ENCODE results near the gene TRIP12. TPM values are rescaled to one million over a fixed set of nuclear protein-coding genes. Genes with fewer than 3 reads are reported as not detected.
"Not testable (repeated sequence)": the region's sequence is repeated elsewhere in the genome, so short reads cannot be mapped to it uniquely, and the experiment has no call there.

TRIP12 gene
- total RNA-seq, 2 experiments from 2014 or later: 151 to 178 TPM

GRCh38 chr2:229768235-229768634 lies 153.6 kb downstream of the TRIP12 start:
- intact Hi-C loops (cut with DNase I, micrococcal nuclease): no loop called here
- Mint-ChIP-seq H3K36me3 (ENCODE audit: low read depth) (peaks cover 99% of the 10 kb centered on the region), H3K27ac (no peak overlapping the region), H3K27me3 (no peaks in the 10 kb centered on the region), H3K9me3 (no peaks in the 10 kb centered on the region), H3K4me1 (ENCODE audit: low read depth) (no peaks in the 10 kb centered on the region), H3K4me3 (no peak overlapping the region)
- Histone ChIP-seq H3K27me3 (ENCODE audit: control insufficient read depth in 1 of 2, insufficient read depth in 2 of 2, low read length in 2 of 2) (no peaks in the 10 kb centered on the region), H3K4me3 (ENCODE audit: low read length) (no peak overlapping the region), H3K4me1 (ENCODE audit: insufficient read depth, low read length) (no peaks in the 10 kb centered on the region), H3K27ac (ENCODE audit: low read depth in 1 of 2, low read length in 2 of 2) (no peak overlapping the region), H3K36me3 (ENCODE audit: insufficient read depth, low read length) (peaks cover 95% of the 10 kb centered on the region), H3K9me3 (ENCODE audit: control insufficient read depth in 1 of 2, insufficient read depth in 1 of 2, low read length in 2 of 2) (no peaks in the 10 kb centered on the region)
- no peak for TF ChIP-seq CTCF (IDR thresholded peaks at IDR 0.05)
- ChIA-PET POLR2A (no interaction called here), CTCF (no interaction called here)
- ATAC-seq (ENCODE audit: poor library complexity) (no peak), DNase-seq (no peak)

DNA sequence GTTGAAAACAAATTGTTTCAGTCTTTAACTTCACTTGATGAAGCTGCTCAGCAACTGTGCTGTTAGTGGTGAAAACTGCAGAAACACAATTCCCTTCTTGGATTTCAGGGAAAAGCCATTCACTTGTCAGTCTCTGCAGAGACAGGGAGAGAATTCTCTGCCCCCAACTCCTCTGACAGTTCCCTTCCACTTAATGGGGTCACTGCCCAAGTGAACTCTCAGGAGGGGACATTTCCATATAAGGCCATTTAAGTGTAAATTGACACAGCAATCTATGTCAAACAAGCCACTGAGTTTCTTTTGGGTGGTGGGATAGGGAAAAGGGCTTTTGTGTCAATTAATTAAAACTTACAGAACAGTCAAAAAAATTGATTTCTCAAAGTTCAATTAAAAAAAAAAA lies 156.1 kb downstream of the TRIP12 start:
- Histone ChIP-seq H3K4me1 (ENCODE audit: insufficient read depth, low read length) (no peaks in the 10 kb centered on the region), H3K9me3 (ENCODE audit: control insufficient read depth in 1 of 2, insufficient read depth in 1 of 2, low read length in 2 of 2) (no peaks in the 10 kb centered on the region), H3K36me3 (ENCODE audit: insufficient read depth, low read length) (peaks cover 71% of the 10 kb centered on the region), H3K27ac (ENCODE audit: low read depth in 1 of 2, low read length in 2 of 2) (no peak overlapping the region), H3K27me3 (ENCODE audit: control insufficient read depth in 1 of 2, insufficient read depth in 2 of 2, low read length in 2 of 2) (no peaks in the 10 kb centered on the region), H3K4me3 (ENCODE audit: low read length) (no peak overlapping the region)
- Mint-ChIP-seq H3K4me3 (no peak overlapping the region), H3K9me3 (no peaks in the 10 kb centered on the region), H3K4me1 (ENCODE audit: low read depth) (no peaks in the 10 kb centered on the region), H3K36me3 (ENCODE audit: low read depth) (peaks cover 74% of the 10 kb centered on the region), H3K27me3 (no peaks in the 10 kb centered on the region), H3K27ac (no peak overlapping the region)
- ChIA-PET CTCF (interaction anchor here (1.4 kb wide), 1 partner anchor 12 kb away, joined by 3 read pairs; no protein-coding TSS in a partner anchor), POLR2A (no interaction called here)
- DNase-seq: no peak
- no peak for TF ChIP-seq CTCF (IDR thresholded peaks at IDR 0.05)
- intact Hi-C loops (cut with DNase I, micrococcal nuclease): no loop called here
- no peak for ATAC-seq (ENCODE audit: poor library complexity)

DNA sequence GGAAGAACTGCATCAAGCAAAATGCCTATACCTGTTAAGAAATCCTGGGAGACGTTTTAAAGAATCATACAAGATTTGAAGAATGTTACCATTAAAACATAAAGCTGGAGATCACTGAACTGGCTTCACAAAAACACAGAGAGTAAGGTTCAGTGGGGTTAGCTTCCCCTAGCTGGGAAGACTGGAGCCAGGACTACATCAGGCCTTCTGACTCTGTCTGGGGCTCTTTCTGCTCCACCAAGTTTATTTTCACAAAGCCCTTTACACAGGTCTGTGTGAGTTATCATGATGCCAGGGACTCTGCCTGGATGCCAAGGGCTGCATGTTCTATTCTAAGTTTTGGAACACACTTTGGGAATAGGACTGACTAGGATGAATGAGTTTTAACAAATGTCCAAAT lies 160.1 kb downstream of the TRIP12 start:
- no peak for TF ChIP-seq CTCF (IDR thresholded peaks at IDR 0.05)
- DNase-seq (no peak), ATAC-seq (ENCODE audit: poor library complexity) (no peak)
- H3K9me3 Mint-ChIP-seq: peaks cover 3% of the 10 kb centered on the region
- Histone ChIP-seq H3K36me3 (ENCODE audit: insufficient read depth, low read length) (peaks cover 32% of the 10 kb centered on the region), H3K4me3 (ENCODE audit: low read length) (no peak overlapping the region), H3K9me3 (ENCODE audit: control insufficient read depth in 1 of 2, insufficient read depth in 1 of 2, low read length in 2 of 2) (no peaks in the 10 kb centered on the region), H3K4me1 (ENCODE audit: insufficient read depth, low read length) (no peaks in the 10 kb centered on the region), H3K27ac (ENCODE audit: low read depth in 1 of 2, low read length in 2 of 2) (no peak overlapping the region), H3K27me3 (ENCODE audit: control insufficient read depth in 1 of 2, insufficient read depth in 2 of 2, low read length in 2 of 2) (no peaks in the 10 kb centered on the region)
- ChIA-PET CTCF (no interaction called here), POLR2A (no interaction called here)
- H3K4me3 Mint-ChIP-seq: no peak overlapping the region
- peaks cover 33% of the 10 kb centered on the region for H3K36me3 Mint-ChIP-seq (ENCODE audit: low read depth)
- H3K27ac Mint-ChIP-seq: no peak overlapping the region
- H3K4me1 Mint-ChIP-seq (ENCODE audit: low read depth): no peaks in the 10 kb centered on the region
- intact Hi-C loops (cut with DNase I, micrococcal nuclease): no loop called here
- no peaks in the 10 kb centered on the region for H3K27me3 Mint-ChIP-seq

DNA sequence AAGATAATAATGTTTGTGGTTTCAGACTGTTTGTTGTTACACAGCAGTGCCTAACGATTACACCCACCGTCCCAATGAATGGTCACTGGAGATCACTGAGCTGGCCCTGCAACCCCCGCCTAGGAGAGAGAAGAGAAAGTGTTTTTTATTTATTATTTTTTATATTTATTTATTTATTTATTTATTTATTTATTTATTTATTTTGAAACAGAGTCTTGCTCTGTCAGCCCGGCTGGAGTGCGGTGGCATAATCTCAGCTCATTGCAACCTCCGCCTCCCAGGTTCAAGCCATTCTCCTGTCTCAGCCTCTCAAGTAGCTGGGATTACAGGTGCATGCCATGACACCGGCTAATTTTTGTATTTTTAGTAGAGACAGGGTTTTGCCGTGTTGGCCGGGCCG lies 164.3 kb downstream of the TRIP12 start:
- H3K9me3 Mint-ChIP-seq; H3K36me3 ChIP-seq (ENCODE audit: insufficient read depth, low read length); H3K4me1 Mint-ChIP-seq (ENCODE audit: low read depth); H3K9me3 ChIP-seq (ENCODE audit: control insufficient read depth in 1 of 2, insufficient read depth in 1 of 2, low read length in 2 of 2); H3K27ac Mint-ChIP-seq; CTCF ChIA-PET; H3K4me3 ChIP-seq (ENCODE audit: low read length); DNase-seq; H3K27me3 ChIP-seq (ENCODE audit: control insufficient read depth in 1 of 2, insufficient read depth in 2 of 2, low read length in 2 of 2); ATAC-seq (ENCODE audit: poor library complexity); H3K27me3 Mint-ChIP-seq; H3K4me1 ChIP-seq (ENCODE audit: insufficient read depth, low read length); H3K4me3 Mint-ChIP-seq; H3K27ac ChIP-seq (ENCODE audit: low read depth in 1 of 2, low read length in 2 of 2); POLR2A ChIA-PET; intact Hi-C loops (cut with DNase I, micrococcal nuclease); H3K36me3 Mint-ChIP-seq (ENCODE audit: low read depth): not testable (repeated sequence)
